ENCODE data around the gene MXRA8.

Gene MXRA8

DNA sequence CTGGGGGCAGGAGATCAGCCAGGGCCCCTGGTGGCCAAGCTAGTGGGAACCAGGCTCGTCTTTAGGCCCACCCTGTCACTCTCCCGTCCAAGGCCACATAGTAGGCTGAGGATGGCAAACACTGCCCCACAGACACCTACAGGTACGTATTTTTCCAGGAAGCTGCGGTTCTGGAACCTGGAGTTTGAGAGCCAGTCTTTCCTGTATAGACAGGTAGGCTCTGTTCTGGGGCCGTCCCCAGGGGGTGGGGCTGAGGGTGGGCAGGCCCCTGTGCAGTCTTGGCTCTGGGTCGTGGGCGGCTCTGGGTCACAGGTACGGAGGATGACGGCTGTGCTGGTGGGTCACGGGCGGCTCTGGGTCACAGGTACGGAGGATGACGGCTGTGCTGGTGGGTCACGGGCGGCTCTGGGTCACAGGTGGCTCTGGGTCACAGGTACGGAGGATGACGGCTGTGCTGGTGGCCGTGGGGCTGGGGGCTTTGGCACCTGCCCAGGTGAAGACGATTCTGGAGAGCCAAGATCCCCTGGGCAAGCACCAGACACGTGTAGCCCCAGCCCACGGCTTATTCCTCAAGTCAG lies 47.8 kb downstream of the MXRA8 start:
- TF ChIP-seq POLR2AphosphoS5 (IDR thresholded peaks at IDR 0.05; ENCODE audit: low read depth, low read length) (no peak), TAF1 (IDR thresholded peaks at IDR 0.05; ENCODE audit: borderline replicate concordance, insufficient read depth, low read length) (no peak), FOXP2 (optimal IDR thresholded peaks at IDR 0.05; ENCODE audit: borderline replicate concordance, extremely low read depth, extremely low read length, insufficient read depth) (no peak), SIN3A (IDR thresholded peaks at IDR 0.05; ENCODE audit: borderline replicate concordance, insufficient read depth, low read length) (no peak)

- TF ChIP-seq POLR2AphosphoS5 (IDR thresholded peaks at IDR 0.05; ENCODE audit: low read depth, low read length) = no peak
- no peak for TF ChIP-seq TAF1 (IDR thresholded peaks at IDR 0.05; ENCODE audit: borderline replicate concordance, insufficient read depth, low read length)
- no peak for TF ChIP-seq REST (IDR thresholded peaks at IDR 0.05; ENCODE audit: insufficient read depth in 1 of 2, low read depth in 2 of 2, low read length in 2 of 2)
- TF ChIP-seq FOXP2 (optimal IDR thresholded peaks at IDR 0.05; ENCODE audit: borderline replicate concordance, extremely low read depth, extremely low read length, insufficient read depth) = no peak
Measured at GRCh38 chr1:1310109-1310385, 48.3 kb downstream of the MXRA8 start.

GRCh38 chr1:1309251-1310108 lies 48.9 kb downstream of the MXRA8 start:
- TF ChIP-seq TAF1 (IDR thresholded peaks at IDR 0.05; ENCODE audit: borderline replicate concordance, insufficient read depth, low read length) (no peak), POLR2AphosphoS5 (IDR thresholded peaks at IDR 0.05; ENCODE audit: low read depth, low read length) (0 out of 2 replicates have a peak, but pooled peaks have one; percentile 36)

GRCh38 chr1:1308756-1309250 lies 49.6 kb downstream of the MXRA8 start:
- no peak for TF ChIP-seq REST (IDR thresholded peaks at IDR 0.05; ENCODE audit: insufficient read depth in 1 of 2, low read depth in 2 of 2, low read length in 2 of 2)
- no peak for TF ChIP-seq TAF1 (IDR thresholded peaks at IDR 0.05; ENCODE audit: borderline replicate concordance, insufficient read depth, low read length)
- TF ChIP-seq POLR2AphosphoS5 (IDR thresholded peaks at IDR 0.05; ENCODE audit: low read depth, low read length) = no peak
- no peak for TF ChIP-seq SIN3A (IDR thresholded peaks at IDR 0.05; ENCODE audit: borderline replicate concordance, insufficient read depth, low read length)
- TF ChIP-seq FOXP2 (optimal IDR thresholded peaks at IDR 0.05; ENCODE audit: borderline replicate concordance, extremely low read depth, extremely low read length, insufficient read depth) = no peak

DNA sequence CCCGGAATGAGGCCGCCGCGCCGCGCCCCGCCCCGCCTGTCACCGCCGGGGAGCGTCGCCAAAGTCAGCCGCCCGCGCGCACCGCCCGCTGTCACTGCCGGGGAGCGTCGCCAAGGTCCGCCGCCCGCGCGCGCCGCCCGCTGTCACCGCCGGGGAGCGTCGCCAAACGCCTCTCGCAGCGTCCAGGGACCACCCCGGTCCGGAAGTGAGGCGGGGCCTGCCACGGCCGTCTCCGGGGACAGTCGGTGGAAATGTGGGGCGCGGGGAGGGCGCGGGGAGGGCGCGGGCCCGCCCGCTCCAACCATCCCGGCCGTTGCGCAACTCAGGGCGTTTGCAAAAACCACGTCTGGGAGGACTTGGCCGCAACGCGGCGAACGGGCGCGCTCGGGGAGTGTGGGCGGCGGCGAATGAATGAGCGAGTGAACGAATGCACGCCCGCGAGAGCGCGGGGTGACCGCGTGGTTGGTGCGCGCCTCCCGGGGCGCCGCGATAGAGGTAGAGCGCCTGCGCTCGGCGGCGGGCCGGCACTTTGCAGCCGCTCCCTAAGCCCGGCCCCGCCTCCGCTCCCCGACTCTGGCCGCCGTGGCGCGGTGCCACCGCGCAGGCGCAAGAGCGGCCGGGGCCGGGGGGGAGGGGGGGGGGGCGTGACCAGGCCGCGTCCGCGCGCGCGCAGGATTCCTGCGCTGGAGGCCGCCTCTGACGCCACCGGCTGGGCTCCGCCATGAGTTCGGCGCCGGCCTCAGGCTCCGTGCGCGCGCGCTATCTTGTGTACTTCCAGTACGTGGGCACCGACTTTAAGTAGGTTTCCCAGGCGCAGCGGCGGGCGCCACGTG lies 50.2 kb downstream of the MXRA8 start, which contains the start of the genes ACAP3 and PUSL1:
ACAP3 (minus strand) TSS at position 8 of the 833 bp plus-strand sequence. CDS start 115 bp downstream, outside the sequence.
PUSL1 (plus strand) TSS at position 675 of the 833 bp plus-strand sequence; CDS start at position 722, 47 bp downstream.
- TF ChIP-seq POLR2AphosphoS5 (IDR thresholded peaks at IDR 0.05; ENCODE audit: low read depth, low read length) (no peak), SIN3A (IDR thresholded peaks at IDR 0.05; ENCODE audit: borderline replicate concordance, insufficient read depth, low read length) (peak; percentile 25; the same call in 1 of the 2 replicates), TAF1 (IDR thresholded peaks at IDR 0.05; ENCODE audit: borderline replicate concordance, insufficient read depth, low read length) (0 out of 2 replicates have a peak, but pooled peaks have one; percentile 18), REST (IDR thresholded peaks at IDR 0.05; ENCODE audit: insufficient read depth in 1 of 2, low read depth in 2 of 2, low read length in 2 of 2) (no peak; a peak in 1 of 4 replicates)
